Activated effector memory CD4-positive, alpha-beta T cell treated with anti-CD3 and anti-CD28 coated beads, Interleukin-2, amount 50 U/mL, for 16 hours (primary cell): ENCODE measurements around the gene CNTN6.

Experiments used
- DNase-seq: peaks from one replicate; pipeline ENCODE4 v3.0.0-alpha.2; 2020

Gene CNTN6

GRCh38 chr3:1439395-1439794, 346.6 kb downstream of the CNTN6 start:
- no peak for DNase-seq

GRCh38 chr3:1442271-1442670, 349.4 kb downstream of the CNTN6 start:
- DNase-seq, result no peak

GRCh38 chr3:1444195-1444594, 351.4 kb downstream of the CNTN6 start:
- no peak for DNase-seq

- DNase-seq, result no peak
These were observed 353.7 kb downstream of the CNTN6 start for GRCh38 chr3:1446531-1446930.

GRCh38 chr3:1447452-1447851, 354.6 kb downstream of the CNTN6 start:
- DNase-seq, result no peak

GRCh38 chr3:1448443-1448842, 355.6 kb downstream of the CNTN6 start:
- DNase-seq, result no peak
